Fibroblast of peridontal ligament (primary cell): Measurements from ENCODE around the gene PPM1E.
"Not testable (repeated sequence)": the region's sequence is repeated elsewhere in the genome, so short reads cannot be mapped to it uniquely, and the experiment has no call there.

Experiments used
- DNase-seq: peaks from one replicate; pipeline ENCODE4 v3.0.0-alpha.2; 2010; ENCODE audit errors: extremely low read depth

The PPM1E gene

GRCh38 chr17:58840820-58841612 is 85.4 kb downstream of the PPM1E start:
- DNase-seq, result no peak

GRCh38 chr17:58846413-58846812 is 90.8 kb downstream of the PPM1E start:
- DNase-seq, result not testable (repeated sequence)

- DNase-seq, result not testable (repeated sequence)
Observed at GRCh38 chr17:58850106-58850505, 94.5 kb downstream of the PPM1E start.

GRCh38 chr17:58865301-58865700 is 109.6 kb downstream of the PPM1E start:
- DNase-seq, result no peak

GRCh38 chr17:58870747-58871146 is 115.1 kb downstream of the PPM1E start:
- DNase-seq, result no peak

GRCh38 chr17:58873926-58874325 is 118.3 kb downstream of the PPM1E start:
- no peak for DNase-seq

GRCh38 chr17:58875261-58875660 is 119.6 kb downstream of the PPM1E start:
- no peak for DNase-seq

- no peak for DNase-seq
Observed at GRCh38 chr17:58884161-58884560, 128.5 kb downstream of the PPM1E start.

GRCh38 chr17:58886514-58886913 is 130.9 kb downstream of the PPM1E start:
- no peak for DNase-seq

- no peak for DNase-seq
Observed at GRCh38 chr17:58889928-58890327, 134.3 kb downstream of the PPM1E start.

GRCh38 chr17:58899191-58899590 is 143.5 kb downstream of the PPM1E start:
- no peak for DNase-seq

- DNase-seq, result no peak
Observed at GRCh38 chr17:58902322-58902721, 146.7 kb downstream of the PPM1E start.

- no peak for DNase-seq
Observed at GRCh38 chr17:58911741-58912343, 156.2 kb downstream of the PPM1E start.

- DNase-seq, result no peak
Observed at GRCh38 chr17:58913552-58913951, 157.9 kb downstream of the PPM1E start.

GRCh38 chr17:58913971-58914769 is 158.5 kb downstream of the PPM1E start:
- peak; percentile 59 for DNase-seq

- DNase-seq, result no peak
Observed at GRCh38 chr17:58917228-58917627, 161.6 kb downstream of the PPM1E start.

- no peak for DNase-seq
Observed at GRCh38 chr17:58918072-58918471, 162.4 kb downstream of the PPM1E start.

- DNase-seq, result no peak
Observed at GRCh38 chr17:58918884-58919283, 163.2 kb downstream of the PPM1E start.

GRCh38 chr17:58920773-58921172 is 165.1 kb downstream of the PPM1E start:
- DNase-seq, result no peak

GRCh38 chr17:58932956-58933355 is 177.3 kb downstream of the PPM1E start:
- DNase-seq, result no peak

GRCh38 chr17:58936295-58936694 is 180.6 kb downstream of the PPM1E start:
- no peak for DNase-seq

- no peak for DNase-seq
Observed at GRCh38 chr17:58944166-58944565, 188.5 kb downstream of the PPM1E start.

- no peak for DNase-seq
Observed at GRCh38 chr17:58947411-58947810, 191.8 kb downstream of the PPM1E start.
